ENCODE measurements around the gene ALCAM.

ALCAM gene

GRCh38 chr3:105537371-105538080 is 170.8 kb downstream of the ALCAM start:
- TF ChIP-seq SIN3A (IDR thresholded peaks at IDR 0.05; ENCODE audit: borderline replicate concordance, insufficient read depth, low read length) = no peak
- TF ChIP-seq TAF1 (IDR thresholded peaks at IDR 0.05; ENCODE audit: borderline replicate concordance, insufficient read depth, low read length) = no peak

GRCh38 chr3:105538483-105538882 is 171.8 kb downstream of the ALCAM start:
- no peak for TF ChIP-seq REST (IDR thresholded peaks at IDR 0.05; ENCODE audit: insufficient read depth in 1 of 2, low read depth in 2 of 2, low read length in 2 of 2)
- no peak for TF ChIP-seq TAF1 (IDR thresholded peaks at IDR 0.05; ENCODE audit: borderline replicate concordance, insufficient read depth, low read length)
- no peak for TF ChIP-seq POLR2AphosphoS5 (IDR thresholded peaks at IDR 0.05; ENCODE audit: low read depth, low read length)
- TF ChIP-seq FOXP2 (optimal IDR thresholded peaks at IDR 0.05; ENCODE audit: borderline replicate concordance, extremely low read depth, extremely low read length, insufficient read depth) = no peak
- TF ChIP-seq SIN3A (IDR thresholded peaks at IDR 0.05; ENCODE audit: borderline replicate concordance, insufficient read depth, low read length) = no peak

- TF ChIP-seq REST (IDR thresholded peaks at IDR 0.05; ENCODE audit: insufficient read depth in 1 of 2, low read depth in 2 of 2, low read length in 2 of 2) (no peak), SIN3A (IDR thresholded peaks at IDR 0.05; ENCODE audit: borderline replicate concordance, insufficient read depth, low read length) (no peak), TAF1 (IDR thresholded peaks at IDR 0.05; ENCODE audit: borderline replicate concordance, insufficient read depth, low read length) (no peak), FOXP2 (optimal IDR thresholded peaks at IDR 0.05; ENCODE audit: borderline replicate concordance, extremely low read depth, extremely low read length, insufficient read depth) (no peak), POLR2AphosphoS5 (IDR thresholded peaks at IDR 0.05; ENCODE audit: low read depth, low read length) (no peak)
Measured at GRCh38 chr3:105539897-105540296, 173.2 kb downstream of the ALCAM start.

GRCh38 chr3:105542282-105543019 is 175.7 kb downstream of the ALCAM start:
- TF ChIP-seq TAF1 (IDR thresholded peaks at IDR 0.05; ENCODE audit: borderline replicate concordance, insufficient read depth, low read length) (no peak), SIN3A (IDR thresholded peaks at IDR 0.05; ENCODE audit: borderline replicate concordance, insufficient read depth, low read length) (no peak), POLR2AphosphoS5 (IDR thresholded peaks at IDR 0.05; ENCODE audit: low read depth, low read length) (no peak), REST (IDR thresholded peaks at IDR 0.05; ENCODE audit: insufficient read depth in 1 of 2, low read depth in 2 of 2, low read length in 2 of 2) (no peak), FOXP2 (optimal IDR thresholded peaks at IDR 0.05; ENCODE audit: borderline replicate concordance, extremely low read depth, extremely low read length, insufficient read depth) (no peak)

GRCh38 chr3:105545051-105545450 is 178.3 kb downstream of the ALCAM start:
- TF ChIP-seq REST (IDR thresholded peaks at IDR 0.05; ENCODE audit: insufficient read depth in 1 of 2, low read depth in 2 of 2, low read length in 2 of 2) = no peak
- no peak for TF ChIP-seq POLR2AphosphoS5 (IDR thresholded peaks at IDR 0.05; ENCODE audit: low read depth, low read length)
- TF ChIP-seq TAF1 (IDR thresholded peaks at IDR 0.05; ENCODE audit: borderline replicate concordance, insufficient read depth, low read length) = no peak
- no peak for TF ChIP-seq SIN3A (IDR thresholded peaks at IDR 0.05; ENCODE audit: borderline replicate concordance, insufficient read depth, low read length)
- no peak for TF ChIP-seq FOXP2 (optimal IDR thresholded peaks at IDR 0.05; ENCODE audit: borderline replicate concordance, extremely low read depth, extremely low read length, insufficient read depth)
